HG02759 (cell line): ENCODE results near the gene GSTCD.
"Not testable (repeated sequence)": the region's sequence is repeated elsewhere in the genome, so short reads cannot be mapped to it uniquely, and the experiment has no call there.

ENCODE experiments used
- ATAC-seq: cut with Tn5 transposase; IDR thresholded peaks from one replicate; pipeline ENCODE4 v1.9.1; 2021; ENCODE audit warnings: mild to moderate bottlenecking, moderate library complexity; ENCODE audit not compliant: unreplicated experiment

The GSTCD gene

GRCh38 chr4:105714932-105715331 is 6.3 kb downstream of the GSTCD start:
- no peak for ATAC-seq

GRCh38 chr4:105715692-105716278 is 7.2 kb downstream of the GSTCD start:
- ATAC-seq = no peak

GRCh38 chr4:105719204-105719603 is 10.6 kb downstream of the GSTCD start:
- no peak for ATAC-seq

- ATAC-seq = no peak
These were observed 17.0 kb downstream of the GSTCD start for GRCh38 chr4:105725623-105726022.

- ATAC-seq = not testable (repeated sequence)
These were observed 21.3 kb downstream of the GSTCD start for GRCh38 chr4:105729895-105730294.

- ATAC-seq = not testable (repeated sequence)
These were observed 26.6 kb downstream of the GSTCD start for GRCh38 chr4:105735217-105735616.

GRCh38 chr4:105741548-105741947 is 33.0 kb downstream of the GSTCD start:
- no peak for ATAC-seq

- ATAC-seq = no peak
These were observed 39.6 kb downstream of the GSTCD start for GRCh38 chr4:105748222-105748621.

GRCh38 chr4:105751718-105752299 is 43.2 kb downstream of the GSTCD start:
- ATAC-seq = no peak

- ATAC-seq = no peak
These were observed 44.8 kb downstream of the GSTCD start for GRCh38 chr4:105753361-105753760.

GRCh38 chr4:105755375-105755774 is 46.8 kb downstream of the GSTCD start:
- no peak for ATAC-seq

GRCh38 chr4:105758958-105759357 is 50.4 kb downstream of the GSTCD start:
- ATAC-seq = no peak

- no peak for ATAC-seq
These were observed 57.3 kb downstream of the GSTCD start for GRCh38 chr4:105765690-105766407.

GRCh38 chr4:105767579-105767978 is 59.0 kb downstream of the GSTCD start:
- no peak for ATAC-seq

GRCh38 chr4:105770524-105770923 is 61.9 kb downstream of the GSTCD start:
- not testable (repeated sequence) for ATAC-seq

- not testable (repeated sequence) for ATAC-seq
These were observed 63.5 kb downstream of the GSTCD start for GRCh38 chr4:105772065-105772464.

GRCh38 chr4:105775760-105776415 is 67.3 kb downstream of the GSTCD start:
- ATAC-seq = not testable (repeated sequence)

GRCh38 chr4:105780176-105780575 is 71.6 kb downstream of the GSTCD start:
- ATAC-seq = no peak

- no peak for ATAC-seq
These were observed 76.2 kb downstream of the GSTCD start for GRCh38 chr4:105784761-105785160.

- ATAC-seq = no peak
These were observed 77.2 kb downstream of the GSTCD start for GRCh38 chr4:105785792-105786191.

- no peak for ATAC-seq
These were observed 78.2 kb downstream of the GSTCD start for GRCh38 chr4:105786748-105787147.

- ATAC-seq = no peak
These were observed 88.6 kb downstream of the GSTCD start for GRCh38 chr4:105797225-105797624.
